Neural progenitor cell (in vitro differentiated cells): Measurements from ENCODE around the gene FAM9A.

Source experiments
- CTCF ChIP-seq: fragments of 200-600 bp; sonication (generic); IDR thresholded peaks from 2 replicates; pipeline ENCODE4 v1.5.1; 2017; ENCODE audit warnings: antibody characterized with exemption, mild to moderate bottlenecking
- EZH2 ChIP-seq: fragments of 200-600 bp; sonication (generic); IDR thresholded peaks from 2 replicates; pipeline ENCODE4 v1.6.1; 2017; ENCODE audit warnings: antibody characterized with exemption, mild to moderate bottlenecking, moderate library complexity

- TF ChIP-seq CTCF, result no peak
- no peak for TF ChIP-seq EZH2
These were observed 3.9 kb upstream of the FAM9A start for GRCh38 chrX:8805046-8805445.
